WTC11 (cell line): Measurements from ENCODE around the gene LPP.

Experiments
- AFF4 ChIP-seq: sonication (generic); formaldehyde crosslinking; IDR thresholded peaks from 2 replicates; pipeline ENCODE4 v1.8.1; 2023; ENCODE audit warnings: mild to moderate bottlenecking, missing genetic modification reagents, borderline replicate concordance
- ATF2 ChIP-seq: sonication (generic); formaldehyde crosslinking; IDR thresholded peaks from 2 replicates; pipeline ENCODE4 v1.8.1; 2022; ENCODE audit warnings: low read depth, missing genetic modification reagents, borderline replicate concordance
- ATF3 ChIP-seq: sonication (generic); formaldehyde crosslinking; conservative IDR thresholded peaks from 2 replicates; pipeline ENCODE4 v1.8.1; 2022; ENCODE audit warnings: mild to moderate bottlenecking, missing genetic modification reagents
- CBFB ChIP-seq: sonication (generic); formaldehyde crosslinking; IDR thresholded peaks from 2 replicates; pipeline ENCODE4 v1.8.1; 2022; ENCODE audit warnings: mild to moderate bottlenecking, low read depth, missing genetic modification reagents
- CTCF ChIP-seq: fragments of 200-600 bp; IDR thresholded peaks from 2 replicates; pipeline ENCODE4 v1.8.0; 2022; ENCODE audit warnings: antibody characterized with exemption
- JAZF1 ChIP-seq: fragments of 250-450 bp; sonication (Bioruptor Pico); IDR thresholded peaks from 2 replicates; pipeline ENCODE4 v1.9.0; 2021; ENCODE audit warnings: moderate library complexity, mild to moderate bottlenecking, inconsistent platforms
- JUN ChIP-seq: sonication (generic); formaldehyde crosslinking; IDR thresholded peaks from 2 replicates; pipeline ENCODE4 v1.8.0; 2023; ENCODE audit warnings: mild to moderate bottlenecking, missing genetic modification reagents
- MAX ChIP-seq: sonication (generic); formaldehyde crosslinking; IDR thresholded peaks from 2 replicates; pipeline ENCODE4 v1.8.0; 2022; ENCODE audit warnings: mild to moderate bottlenecking, missing genetic modification reagents
- NR2C2 ChIP-seq: sonication (generic); formaldehyde crosslinking; IDR thresholded peaks from 2 replicates; pipeline ENCODE4 v1.8.0; 2022; ENCODE audit warnings: mild to moderate bottlenecking, missing genetic modification reagents
- SMAD3 ChIP-seq: sonication (generic); formaldehyde crosslinking; IDR thresholded peaks from 2 replicates; pipeline ENCODE4 v1.8.0; 2022; ENCODE audit warnings: missing genetic modification reagents, mild to moderate bottlenecking, borderline replicate concordance
- SP1 ChIP-seq: sonication (generic); formaldehyde crosslinking; conservative IDR thresholded peaks from 2 replicates; pipeline ENCODE4 v1.8.1; 2022; ENCODE audit warnings: missing genetic modification reagents
- STAT6 ChIP-seq: sonication (generic); formaldehyde crosslinking; conservative IDR thresholded peaks from 2 replicates; pipeline ENCODE4 v1.8.1; 2023; ENCODE audit warnings: mild to moderate bottlenecking, low read depth, missing genetic modification reagents, moderate library complexity
- TP53 ChIP-seq: sonication (generic); formaldehyde crosslinking; IDR thresholded peaks from 2 replicates; pipeline ENCODE4 v1.8.1; 2023; ENCODE audit warnings: mild to moderate bottlenecking, missing genetic modification reagents

GRCh38 chr3:188326111-188326510 is 172.2 kb downstream of the LPP start:
- TF ChIP-seq SMAD3 (CRISPR knock-in tag), result no peak
- no peak for TF ChIP-seq NR2C2 (CRISPR knock-in tag)
- no peak for TF ChIP-seq STAT6 (CRISPR knock-in tag)
- no peak for TF ChIP-seq AFF4 (CRISPR knock-in tag)
- no peak for TF ChIP-seq SP1 (CRISPR knock-in tag)
- no peak for TF ChIP-seq ATF3 (CRISPR knock-in tag)
- no peak for TF ChIP-seq JAZF1 (CRISPR knock-in tag)
- TF ChIP-seq TP53, result no peak
- no peak for TF ChIP-seq CTCF
- TF ChIP-seq ATF2 (CRISPR knock-in tag), result no peak
- TF ChIP-seq JUN (CRISPR knock-in tag), result no peak
- no peak for TF ChIP-seq CBFB (CRISPR knock-in tag)
- TF ChIP-seq MAX (CRISPR knock-in tag), result no peak
